Measurements from ENCODE around the gene ZNF687. TPM values are rescaled to one million over a fixed set of nuclear protein-coding genes. Genes with fewer than 3 reads are reported as not detected.

ZNF687 gene
- total RNA-seq, 1 donor, result 15.9 TPM

GRCh38 chr1:151281225-151281968 lies 702 bp upstream of the ZNF687 start:
- Histone ChIP-seq H3K79me2 (ENCODE audit: insufficient read depth, low read length) (peaks cover 37% of the 10 kb centered on the region), H3K9me3 (ENCODE audit: low read depth, low read length) (no peaks in the 10 kb centered on the region), H3K36me3 (ENCODE audit: insufficient read depth, low read length) (peaks cover 13% of the 10 kb centered on the region), H3K4me1 (ENCODE audit: insufficient read depth, low read length) (peaks cover 6% of the 10 kb centered on the region), H4K20me1 (ENCODE audit: insufficient read depth, low read length) (peaks cover 17% of the 10 kb centered on the region), H3K27me3 (ENCODE audit: insufficient read depth, low read length) (no peaks in the 10 kb centered on the region), H2AFZ (ENCODE audit: low read length) (peak overlapping the region; percentile 95), H3K4me2 (ENCODE audit: insufficient read depth, low read length) (peak overlapping the region; percentile 90), H3K27ac (ENCODE audit: low read depth, low read length) (peak overlapping the region; percentile 99), H3K4me3 (ENCODE audit: insufficient read depth, low read length) (peak overlapping the region; percentile 83)
- peak; percentile 8 for TF ChIP-seq CTCF (IDR thresholded peaks at IDR 0.05; ENCODE audit: extremely low read depth, low read depth, low read length)
- peak; percentile 95 for DNase-seq (ENCODE audit: insufficient read length, low spot score, missing footprints)

- DNase-seq (ENCODE audit: insufficient read length, low spot score, missing footprints), result peak; percentile 83
- H3K27me3 ChIP-seq (ENCODE audit: insufficient read depth, low read length), result no peaks in the 10 kb centered on the region
- peaks cover 42% of the 10 kb centered on the region for H3K79me2 ChIP-seq (ENCODE audit: insufficient read depth, low read length)
- peaks cover 24% of the 10 kb centered on the region for H4K20me1 ChIP-seq (ENCODE audit: insufficient read depth, low read length)
- H3K4me1 ChIP-seq (ENCODE audit: insufficient read depth, low read length), result peaks cover 6% of the 10 kb centered on the region
- no peaks in the 10 kb centered on the region for H3K9me3 ChIP-seq (ENCODE audit: low read depth, low read length)
- H3K4me2 ChIP-seq (ENCODE audit: insufficient read depth, low read length), result peak overlapping the region; percentile 92
- no peak for TF ChIP-seq CTCF (IDR thresholded peaks at IDR 0.05; ENCODE audit: extremely low read depth, low read depth, low read length)
- peak overlapping the region; percentile 83 for H3K4me3 ChIP-seq (ENCODE audit: insufficient read depth, low read length)
- peak overlapping the region; percentile 99 for H3K27ac ChIP-seq (ENCODE audit: low read depth, low read length)
- H2AFZ ChIP-seq (ENCODE audit: low read length), result peak overlapping the region; percentile 57
- peaks cover 27% of the 10 kb centered on the region for H3K36me3 ChIP-seq (ENCODE audit: insufficient read depth, low read length)
Observed at GRCh38 chr1:151282883-151283725, 1.0 kb downstream of the ZNF687 start.

- Histone ChIP-seq H3K9me3 (ENCODE audit: low read depth, low read length) (no peaks in the 10 kb centered on the region), H3K4me3 (ENCODE audit: insufficient read depth, low read length) (peak overlapping the region; percentile 83), H3K36me3 (ENCODE audit: insufficient read depth, low read length) (peaks cover 37% of the 10 kb centered on the region), H3K27ac (ENCODE audit: low read depth, low read length) (no peak overlapping the region), H3K27me3 (ENCODE audit: insufficient read depth, low read length) (no peaks in the 10 kb centered on the region), H2AFZ (ENCODE audit: low read length) (no peak overlapping the region), H3K4me2 (ENCODE audit: insufficient read depth, low read length) (peak overlapping the region; percentile 92), H3K4me1 (ENCODE audit: insufficient read depth, low read length) (peaks cover 6% of the 10 kb centered on the region), H3K79me2 (ENCODE audit: insufficient read depth, low read length) (peaks cover 44% of the 10 kb centered on the region), H4K20me1 (ENCODE audit: insufficient read depth, low read length) (peaks cover 24% of the 10 kb centered on the region)
- no peak for TF ChIP-seq CTCF (IDR thresholded peaks at IDR 0.05; ENCODE audit: extremely low read depth, low read depth, low read length)
- DNase-seq (ENCODE audit: insufficient read length, low spot score, missing footprints), result peak; percentile 54
Observed at GRCh38 chr1:151284013-151284577, 2.0 kb downstream of the ZNF687 start.

Measured in osteoblast (primary cell).